GM12872 (cell line): ENCODE measurements around the gene PLA2G6.

Experiments used
- CTCF ChIP-seq: IDR thresholded peaks from 3 replicates; pipeline ENCODE4 v1.5.1; 2011; ENCODE audit warnings: low read depth, mild to moderate bottlenecking, low read length, moderate library complexity; ENCODE audit not compliant: insufficient read depth

PLA2G6 gene

DNA sequence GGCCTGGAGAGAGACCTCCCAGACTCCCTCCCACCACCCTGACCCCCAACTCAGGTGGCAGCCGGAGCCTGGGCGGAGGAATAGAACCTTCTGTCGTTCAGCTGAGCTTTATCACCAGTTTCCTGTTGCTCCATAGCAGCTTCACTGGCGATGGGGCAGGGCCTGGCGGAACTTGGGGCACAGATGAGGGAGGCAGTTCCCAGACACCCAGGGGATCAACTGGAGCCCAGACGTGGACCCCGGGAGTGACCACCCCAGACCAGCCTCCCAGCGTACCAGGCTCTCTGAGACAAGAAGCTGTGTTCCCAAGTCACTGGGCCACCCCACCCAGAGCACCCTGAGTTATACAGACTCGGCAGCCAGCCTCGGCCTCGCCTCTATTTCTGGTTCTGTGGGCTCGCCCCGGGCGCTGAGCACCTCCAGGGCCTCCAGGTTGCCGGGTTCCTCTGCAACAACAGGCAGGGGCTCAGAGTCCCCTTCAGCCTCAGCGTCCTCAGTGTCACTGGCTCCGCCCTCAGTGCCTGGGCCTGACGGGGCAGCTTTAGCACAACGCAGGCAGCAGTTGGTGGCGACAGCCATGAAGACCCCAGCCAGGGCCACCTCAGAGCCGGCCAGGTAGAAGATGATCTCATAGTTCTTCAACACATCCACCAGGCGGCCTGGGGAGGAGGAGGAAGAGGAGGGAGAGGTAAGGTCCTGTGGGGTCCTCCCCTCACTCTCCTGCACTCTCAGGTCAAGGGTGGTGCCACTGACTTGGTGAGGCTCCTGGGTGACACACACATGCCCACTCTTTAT, 103.4 kb downstream of the PLA2G6 start:
- no peak for TF ChIP-seq CTCF

GRCh38 chr22:38077595-38077994, 104.0 kb downstream of the PLA2G6 start:
- TF ChIP-seq CTCF = no peak

DNA sequence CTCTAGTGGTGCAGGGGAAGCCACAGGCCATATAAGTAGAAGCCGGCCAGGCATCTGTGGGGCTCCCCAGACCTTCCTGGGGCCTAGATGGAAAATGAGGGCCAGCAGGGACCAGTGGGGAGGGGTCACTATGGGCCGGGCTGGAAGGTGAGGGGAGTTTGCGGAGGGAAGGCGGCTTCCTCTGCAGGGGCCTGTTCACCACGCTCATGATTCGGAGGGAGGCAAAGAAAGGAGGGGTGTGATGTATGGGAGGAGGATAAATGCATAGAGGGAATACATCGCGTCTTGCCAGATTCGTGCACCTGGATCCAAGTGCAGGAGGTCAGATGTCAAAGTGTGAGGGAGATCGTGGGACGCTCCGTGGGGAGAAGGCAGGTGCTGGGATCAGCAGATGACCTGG, 104.5 kb downstream of the PLA2G6 start:
- TF ChIP-seq CTCF = no peak

GRCh38 chr22:38075961-38076360, 105.7 kb downstream of the PLA2G6 start:
- TF ChIP-seq CTCF = no peak

DNA sequence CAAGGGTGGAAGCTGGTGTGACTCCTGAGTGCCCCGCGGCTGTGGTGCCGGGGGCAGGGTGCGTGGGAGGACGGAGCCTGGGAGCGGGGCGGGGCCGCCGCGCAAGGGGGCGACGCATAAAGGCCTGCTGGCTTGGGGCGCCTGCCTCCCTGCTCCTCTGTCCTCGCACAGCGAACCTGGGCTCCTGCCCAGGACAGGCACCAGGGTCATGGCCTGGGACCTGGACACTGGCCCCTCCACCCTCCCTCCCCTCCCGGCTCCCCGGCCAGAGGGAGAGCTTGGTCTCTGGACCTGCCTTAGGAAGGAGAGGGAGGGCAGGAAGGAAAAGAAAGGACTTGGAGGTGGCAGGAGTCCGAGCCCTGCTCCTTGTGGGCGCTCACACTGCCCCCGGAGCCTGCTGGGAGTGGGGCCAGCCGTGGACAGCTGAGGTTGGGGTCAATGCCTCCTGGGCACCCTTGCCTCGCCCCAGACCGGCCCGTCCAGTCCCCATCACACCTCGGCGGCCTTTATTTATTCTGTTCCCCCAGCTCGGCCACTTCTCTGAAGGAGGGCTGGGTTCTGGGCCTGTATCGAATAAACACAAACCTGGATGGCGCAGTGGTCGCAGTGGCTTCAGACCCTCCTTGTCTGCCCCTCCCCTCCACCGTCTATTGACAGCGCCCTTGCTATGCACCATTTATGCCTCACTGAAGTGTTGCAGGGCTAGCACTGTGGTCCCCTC, 106.4 kb downstream of the PLA2G6 start:
- no peak for TF ChIP-seq CTCF

GRCh38 chr22:38074181-38075104, 107.2 kb downstream of the PLA2G6 start:
- TF ChIP-seq CTCF = no peak
